Gastrocnemius medialis (tissue), 4 donors: ENCODE results near the gene COQ8A. TPM values are rescaled to one million over a fixed set of nuclear protein-coding genes. Genes with fewer than 3 reads are reported as not detected.
A peak's percentile ranks its signal among the peaks of the same experiment; 100 is the strongest.

ENCODE experiments used
- ATAC-seq, 2 donors: fragments of 150-250 bp; one replicate each; pipeline ENCODE4 v1.9.1; 2016
- DNase-seq, 2 donors: peaks; one replicate each; pipeline ENCODE4 v3.0.0-alpha.2; 2019
- H3K27ac ChIP-seq, 4 donors: fragments of 200-600 bp; sonication (generic); 1 replicate in 1 of 4; 2 replicates in 3 of 4; pipeline ENCODE4 v1.5.1; 2016 to 2018; ENCODE audit warnings: mild to moderate bottlenecking in 2 of 4, moderate library complexity in 1 of 4
- H3K27me3 ChIP-seq, 3 donors: fragments of 200-600 bp; sonication (generic) in 2 of 3; 1 replicate in 1 of 3; 2 replicates in 2 of 3; pipeline versions ENCODE4 v1.5.1 to v1.6.0; 2016 to 2019; ENCODE audit warnings: mild to moderate bottlenecking in 1 of 3, moderate library complexity in 1 of 3
- H3K36me3 ChIP-seq, 2 donors: fragments of 200-600 bp; sonication (generic) in 1 of 2; one replicate each; pipeline ENCODE4 v1.5.1; 2017 to 2018
- H3K4me1 ChIP-seq, 2 donors: fragments of 200-600 bp; sonication (generic) in 1 of 2; one replicate each; pipeline ENCODE4 v1.5.1; 2016 to 2017; ENCODE audit warnings: mild to moderate bottlenecking in 2 of 2
- H3K4me3 ChIP-seq, 4 donors: fragments of 200-600 bp; sonication (generic) in 3 of 4; 1 replicate in 1 of 4; 2 replicates in 3 of 4; pipeline ENCODE4 v1.5.1; 2016 to 2019; ENCODE audit warnings: mild to moderate bottlenecking in 2 of 4
- H3K9me3 ChIP-seq, 3 donors: fragments of 200-600 bp; sonication (generic) in 2 of 3; 1 replicate in 1 of 3; 2 replicates in 2 of 3; pipeline ENCODE4 v1.5.1; 2016 to 2019
- CTCF ChIP-seq, 5 experiments: fragments of 450-650 bp in 3 of 5; fragments of 200-600 bp in 2 of 5; sonication (generic) in 2 of 5; IDR thresholded peaks in 4 of 5; conservative IDR thresholded peaks in 1 of 5; 1 replicate in 4 of 5; 2 replicates in 1 of 5; pipeline ENCODE4 v1.5.1; 2016 to 2019; ENCODE audit warnings: antibody characterized with exemption in 5 of 5, mild to moderate bottlenecking in 3 of 5, moderate library complexity in 3 of 5
- POLR2A ChIP-seq, 2 donors: fragments of 450-650 bp; IDR thresholded peaks; one replicate each; pipeline ENCODE4 v1.6.1; 2017; ENCODE audit warnings: antibody characterized with exemption in 2 of 2, mild to moderate bottlenecking in 2 of 2, moderate library complexity in 2 of 2
- in situ Hi-C, 4 donors: fragments of 200-750 bp; cut with MboI; loops; one replicate each; pipeline versions ENCODE4 v1.15.0 to v1.8.0; 2017; ENCODE audit warnings: low sequenced_read_pairs in 4 of 4
- intact Hi-C: fragments of 100-400 bp; cut with DNase I; formaldehyde crosslinking; loops from one replicate; pipeline ENCODE4 v1.15.1; 2023; ENCODE audit warnings: low total_unique reads
- total RNA-seq, 4 donors: library from RNA; depleted of rRNA; stranded (reverse); fragments of >200 nt; gene quantifications; one replicate each; pipeline versions ENCODE4 v1.1.0 to v1.2.3, GENCODE V29; 2016

Gene COQ8A
- total RNA-seq, 4 donors from 2014 or later, result 950 to 2,403 (median 1,384) TPM

DNA sequence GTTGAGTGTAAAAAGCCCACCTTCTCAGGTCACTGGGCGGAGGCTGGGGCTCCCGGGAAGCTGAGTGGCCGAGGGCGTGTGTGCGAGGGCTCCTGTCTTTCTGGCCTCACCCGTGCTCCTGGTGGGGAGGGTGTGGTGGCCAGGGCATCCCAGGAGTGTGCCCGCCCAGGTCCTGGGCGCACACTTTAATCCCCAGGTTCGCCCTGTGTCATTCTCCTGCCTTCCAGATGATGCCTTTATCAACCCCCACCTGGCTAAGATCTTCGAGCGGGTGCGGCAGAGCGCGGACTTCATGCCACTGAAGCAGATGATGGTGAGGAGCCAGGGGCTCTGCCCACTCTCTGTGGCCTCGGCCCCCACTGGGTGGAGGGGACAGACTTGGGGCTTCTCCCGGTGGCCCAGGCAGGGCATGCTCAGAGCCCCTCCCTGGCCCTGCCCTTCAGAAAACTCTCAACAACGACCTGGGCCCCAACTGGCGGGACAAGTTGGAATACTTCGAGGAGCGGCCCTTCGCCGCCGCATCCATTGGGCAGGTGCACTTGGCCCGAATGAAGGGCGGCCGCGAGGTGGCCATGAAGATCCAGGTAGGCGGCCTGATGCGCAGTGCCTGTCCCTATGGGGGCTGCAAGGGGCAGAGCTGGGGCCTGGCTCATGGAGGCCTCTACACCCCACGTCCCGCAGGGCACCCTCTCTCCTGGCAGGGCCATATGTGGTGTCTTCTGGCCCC, 42.5 kb downstream of the COQ8A start:
- H3K27me3 ChIP-seq, result no peaks in the 10 kb centered on the region
- H3K36me3 ChIP-seq, result peaks cover 0 to 72% of the 10 kb centered on the region in 2 donors
- DNase-seq, result peak in 1 of 2 donors; percentile 32
- TF ChIP-seq CTCF (IDR thresholded peaks at IDR 0.05 in 4 of 5, conservative IDR thresholded peaks at IDR 0.05 in 1 of 5) (no peak), POLR2A (IDR thresholded peaks at IDR 0.05) (no peak)
- H3K9me3 ChIP-seq, result no peaks in the 10 kb centered on the region
- intact Hi-C loops (loop anchor here (10.0 kb wide), 1 partner anchor 332 kb away; the partner anchor contains the start of gene CDC42BPA), in situ Hi-C loops (no loop called here)
- peak overlapping the region; percentile 89 to 99 (median 99) for H3K27ac ChIP-seq
- no peak for ATAC-seq
- no peak overlapping the region for H3K4me3 ChIP-seq
- H3K4me1 ChIP-seq, result peaks cover 77 to 85% of the 10 kb centered on the region in 2 donors

DNA sequence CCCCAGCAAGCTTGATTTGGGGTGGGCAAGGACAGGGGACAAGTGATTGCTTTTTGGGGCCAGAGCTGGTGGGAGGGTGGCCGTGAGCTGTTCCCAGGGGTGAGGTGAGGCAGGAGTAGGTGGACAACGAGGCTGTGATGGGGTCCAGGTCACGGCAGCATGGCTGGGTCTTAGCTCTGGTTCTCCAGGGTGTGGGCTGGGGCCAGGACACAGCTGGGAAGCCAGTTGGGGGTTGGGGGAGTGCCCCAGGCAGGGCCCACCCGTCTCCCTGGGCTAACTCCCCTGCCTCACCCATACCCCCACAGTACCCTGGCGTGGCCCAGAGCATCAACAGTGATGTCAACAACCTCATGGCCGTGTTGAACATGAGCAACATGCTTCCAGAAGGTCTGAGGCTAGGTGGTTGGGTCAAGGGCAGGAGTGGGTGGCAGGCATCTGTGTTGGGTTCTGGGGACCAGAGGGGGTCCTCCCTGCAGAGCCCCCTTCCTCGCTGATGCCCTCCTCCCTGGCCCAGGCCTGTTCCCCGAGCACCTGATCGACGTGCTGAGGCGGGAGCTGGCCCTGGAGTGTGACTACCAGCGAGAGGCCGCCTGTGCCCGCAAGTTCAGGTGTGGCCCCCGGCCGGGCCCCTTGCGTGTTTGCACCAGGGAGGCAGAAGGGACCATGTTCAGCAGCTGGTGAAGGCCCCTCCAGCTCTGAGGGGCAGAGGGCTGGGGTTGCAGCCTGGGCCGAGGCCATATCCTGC, 43.3 kb downstream of the COQ8A start:
- in situ Hi-C loops (no loop called here), intact Hi-C loops (loop anchor here (10.0 kb wide), 1 partner anchor 331 kb away; the partner anchor contains the start of gene CDC42BPA)
- Histone ChIP-seq H3K9me3 (no peaks in the 10 kb centered on the region), H3K36me3 (peaks cover 0 to 66% of the 10 kb centered on the region in 2 donors), H3K4me1 (peaks cover 81 to 87% of the 10 kb centered on the region in 2 donors), H3K27ac (peak overlapping the region; percentile 89 to 99 (median 99)), H3K27me3 (no peaks in the 10 kb centered on the region), H3K4me3 (no peak overlapping the region)
- ATAC-seq (no peak), DNase-seq (peak; percentile 15 to 41)
- TF ChIP-seq POLR2A (IDR thresholded peaks at IDR 0.05) (no peak), CTCF (IDR thresholded peaks at IDR 0.05 in 4 of 5, conservative IDR thresholded peaks at IDR 0.05 in 1 of 5) (no peak)

- Histone ChIP-seq H3K36me3 (peaks cover 0 to 66% of the 10 kb centered on the region in 2 donors), H3K9me3 (no peaks in the 10 kb centered on the region), H3K4me1 (peaks cover 83 to 87% of the 10 kb centered on the region in 2 donors), H3K4me3 (no peak overlapping the region), H3K27me3 (no peaks in the 10 kb centered on the region), H3K27ac (peak overlapping the region; percentile 89 to 99 (median 99))
- in situ Hi-C loops (no loop called here), intact Hi-C loops (loop anchor here (2.0 to 10.0 kb wide), 2 partner anchors 71 to 331 kb away; partner anchors contain the start of gene CDC42BPA)
- TF ChIP-seq CTCF (IDR thresholded peaks at IDR 0.05 in 4 of 5, conservative IDR thresholded peaks at IDR 0.05 in 1 of 5) (no peak), POLR2A (IDR thresholded peaks at IDR 0.05) (no peak)
- DNase-seq, result peak; percentile 3 to 70
- ATAC-seq, result no peak
Measured at GRCh38 chr1:226983992-226984364, 43.9 kb downstream of the COQ8A start.

DNA sequence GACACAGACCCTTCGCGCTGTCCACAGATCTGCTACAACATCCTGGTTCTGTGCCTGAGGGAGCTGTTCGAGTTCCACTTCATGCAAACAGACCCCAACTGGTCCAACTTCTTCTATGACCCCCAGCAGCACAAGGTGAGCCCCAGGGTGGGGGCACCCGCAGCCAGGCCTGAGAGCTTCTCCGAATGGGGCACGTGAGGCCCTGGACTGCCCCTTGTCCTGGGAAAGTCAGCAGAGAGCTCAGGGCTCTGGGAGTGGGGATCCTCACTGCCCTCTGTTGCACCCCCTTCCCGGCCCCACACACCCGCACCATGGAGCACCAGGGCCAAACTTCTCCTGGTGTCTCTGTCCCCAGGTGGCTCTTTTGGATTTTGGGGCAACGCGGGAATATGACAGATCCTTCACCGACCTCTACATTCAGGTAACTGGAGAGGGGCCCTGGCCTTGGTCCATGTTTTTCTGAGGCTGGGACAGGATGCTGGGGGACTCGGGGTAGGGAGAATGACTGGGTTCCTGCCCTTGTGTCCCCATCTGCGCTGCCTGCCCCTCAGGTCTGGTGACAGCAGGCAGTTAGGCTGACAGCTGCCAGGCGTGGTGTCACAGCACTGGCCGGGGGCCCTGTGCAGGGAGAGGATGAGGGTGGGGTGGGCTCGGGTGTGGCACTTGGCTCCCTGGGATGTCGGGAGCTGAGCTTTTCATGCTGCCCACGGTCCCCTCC, 44.6 kb downstream of the COQ8A start:
- Histone ChIP-seq H3K27ac (peak overlapping the region; percentile 89 to 99 (median 99)), H3K9me3 (no peaks in the 10 kb centered on the region), H3K4me3 (no peak overlapping the region), H3K36me3 (peaks cover 0 to 66% of the 10 kb centered on the region in 2 donors), H3K27me3 (no peaks in the 10 kb centered on the region), H3K4me1 (peaks cover 81 to 87% of the 10 kb centered on the region in 2 donors)
- intact Hi-C loops, result loop anchor here (2.0 to 10.0 kb wide), 2 partner anchors 72 to 330 kb away; partner anchors contain the start of gene CDC42BPA
- peak; percentile 41 to 89 for DNase-seq
- TF ChIP-seq CTCF (IDR thresholded peaks at IDR 0.05 in 4 of 5, conservative IDR thresholded peaks at IDR 0.05 in 1 of 5) (no peak), POLR2A (IDR thresholded peaks at IDR 0.05) (peak; percentile 9 to 29)
- peak in 1 of 2 donors; percentile 19 for ATAC-seq
- in situ Hi-C loops, result no loop called here
